HL-60 (cell line): ENCODE results near the gene CCDC85A.

Experiments
- DNase-seq, 2 experiments: peaks; one replicate each; pipeline ENCODE4 v3.0.0-alpha.2; 2010 to 2020; ENCODE audit warnings: low read depth in 1 of 2, low spot score in 1 of 2
- H3K27ac ChIP-seq: fragments of 250-450 bp; sonication (Bioruptor Pico); replicated peaks from 2 replicates; pipeline ENCODE4 v1.5.1; 2020; ENCODE audit warnings: mild to moderate bottlenecking, moderate library complexity
- H3K27me3 ChIP-seq: fragments of 250-450 bp; sonication (Bioruptor Pico); 2 replicates; pipeline ENCODE4 v1.5.1; 2021; ENCODE audit warnings: mild to moderate bottlenecking, moderate library complexity; ENCODE audit not compliant: insufficient read depth, poor library complexity, severe bottlenecking
- H3K4me3 ChIP-seq: replicated peaks from 2 replicates; pipeline ENCODE4 v1.5.1; 2011; ENCODE audit warnings: mild to moderate bottlenecking, control low read depth, low read length; ENCODE audit not compliant: insufficient read depth
- GABPA ChIP-seq: IDR thresholded peaks from 2 replicates; pipeline ENCODE4 v1.6.1; 2012; ENCODE audit warnings: low read depth
- POLR2AphosphoS5 ChIP-seq: IDR thresholded peaks from 2 replicates; pipeline ENCODE4 v1.6.1; 2012; ENCODE audit warnings: low read depth
- SPI1 ChIP-seq: IDR thresholded peaks from 2 replicates; pipeline ENCODE4 v1.6.1; 2012; ENCODE audit warnings: low read depth, mild to moderate bottlenecking, borderline replicate concordance
- TF ChIP-seq, protein P1 (sequence below): IDR thresholded peaks from 2 replicates; pipeline ENCODE4 v1.6.1; 2012; ENCODE audit warnings: low read depth; ENCODE audit not compliant: insufficient replicate concordance
- TF ChIP-seq, protein P2 (sequence below): IDR thresholded peaks from one replicate; pipeline ENCODE4 v1.5.1; 2011; ENCODE audit warnings: low read length, control low read depth, inconsistent platforms; ENCODE audit not compliant: insufficient read depth

The CCDC85A gene

DNA sequence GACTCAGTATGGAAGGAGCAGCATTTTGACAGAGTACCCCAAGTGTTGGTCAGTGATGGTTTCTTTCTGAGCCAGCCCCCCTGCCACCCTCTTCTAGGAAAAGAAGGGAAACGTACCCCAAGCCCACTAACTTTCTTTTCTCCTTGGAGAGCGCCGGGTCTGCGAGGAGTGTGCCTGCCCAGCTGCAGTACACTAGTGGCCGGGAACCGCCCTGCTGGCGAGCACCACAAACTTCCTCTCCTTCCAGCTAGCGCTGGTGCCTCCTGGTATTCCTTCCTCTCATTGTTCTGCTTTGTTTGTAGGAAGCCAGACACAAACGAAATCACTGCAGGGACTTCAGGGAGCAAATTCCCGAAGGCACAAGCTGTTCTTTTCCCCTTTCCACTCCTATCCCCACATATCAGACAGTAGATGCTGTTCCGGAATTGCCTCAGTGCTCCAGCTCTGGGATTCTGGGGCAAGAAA lies 1.8 kb downstream of the CCDC85A start:
- DNase-seq, result no peak

DNA sequence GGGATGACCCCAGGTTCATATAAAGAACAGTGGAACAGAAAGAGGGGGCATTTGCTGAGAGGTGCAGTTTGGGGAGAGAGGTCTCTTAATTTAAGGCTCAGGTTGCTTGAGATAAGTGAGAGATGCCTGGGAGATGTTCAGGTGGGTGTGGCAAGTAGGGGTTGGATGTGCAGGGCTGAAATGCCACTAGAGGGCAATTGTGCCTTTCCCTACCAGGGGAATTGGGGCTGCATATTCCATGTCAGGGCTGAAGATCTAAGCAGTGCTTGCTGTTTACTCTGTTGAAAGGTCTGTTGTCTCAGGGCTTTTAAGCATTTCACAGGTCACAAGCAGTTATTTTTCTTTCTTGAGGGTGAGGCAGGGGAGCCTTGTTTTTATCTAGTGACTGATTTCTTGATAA lies 7.8 kb downstream of the CCDC85A start:
- no peak for DNase-seq
- TF ChIP-seq SPI1, result no peak
- TF ChIP-seq, protein P1, sequence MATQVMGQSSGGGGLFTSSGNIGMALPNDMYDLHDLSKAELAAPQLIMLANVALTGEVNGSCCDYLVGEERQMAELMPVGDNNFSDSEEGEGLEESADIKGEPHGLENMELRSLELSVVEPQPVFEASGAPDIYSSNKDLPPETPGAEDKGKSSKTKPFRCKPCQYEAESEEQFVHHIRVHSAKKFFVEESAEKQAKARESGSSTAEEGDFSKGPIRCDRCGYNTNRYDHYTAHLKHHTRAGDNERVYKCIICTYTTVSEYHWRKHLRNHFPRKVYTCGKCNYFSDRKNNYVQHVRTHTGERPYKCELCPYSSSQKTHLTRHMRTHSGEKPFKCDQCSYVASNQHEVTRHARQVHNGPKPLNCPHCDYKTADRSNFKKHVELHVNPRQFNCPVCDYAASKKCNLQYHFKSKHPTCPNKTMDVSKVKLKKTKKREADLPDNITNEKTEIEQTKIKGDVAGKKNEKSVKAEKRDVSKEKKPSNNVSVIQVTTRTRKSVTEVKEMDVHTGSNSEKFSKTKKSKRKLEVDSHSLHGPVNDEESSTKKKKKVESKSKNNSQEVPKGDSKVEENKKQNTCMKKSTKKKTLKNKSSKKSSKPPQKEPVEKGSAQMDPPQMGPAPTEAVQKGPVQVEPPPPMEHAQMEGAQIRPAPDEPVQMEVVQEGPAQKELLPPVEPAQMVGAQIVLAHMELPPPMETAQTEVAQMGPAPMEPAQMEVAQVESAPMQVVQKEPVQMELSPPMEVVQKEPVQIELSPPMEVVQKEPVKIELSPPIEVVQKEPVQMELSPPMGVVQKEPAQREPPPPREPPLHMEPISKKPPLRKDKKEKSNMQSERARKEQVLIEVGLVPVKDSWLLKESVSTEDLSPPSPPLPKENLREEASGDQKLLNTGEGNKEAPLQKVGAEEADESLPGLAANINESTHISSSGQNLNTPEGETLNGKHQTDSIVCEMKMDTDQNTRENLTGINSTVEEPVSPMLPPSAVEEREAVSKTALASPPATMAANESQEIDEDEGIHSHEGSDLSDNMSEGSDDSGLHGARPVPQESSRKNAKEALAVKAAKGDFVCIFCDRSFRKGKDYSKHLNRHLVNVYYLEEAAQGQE, result no peak
- TF ChIP-seq GABPA, result no peak
- TF ChIP-seq, protein P2, sequence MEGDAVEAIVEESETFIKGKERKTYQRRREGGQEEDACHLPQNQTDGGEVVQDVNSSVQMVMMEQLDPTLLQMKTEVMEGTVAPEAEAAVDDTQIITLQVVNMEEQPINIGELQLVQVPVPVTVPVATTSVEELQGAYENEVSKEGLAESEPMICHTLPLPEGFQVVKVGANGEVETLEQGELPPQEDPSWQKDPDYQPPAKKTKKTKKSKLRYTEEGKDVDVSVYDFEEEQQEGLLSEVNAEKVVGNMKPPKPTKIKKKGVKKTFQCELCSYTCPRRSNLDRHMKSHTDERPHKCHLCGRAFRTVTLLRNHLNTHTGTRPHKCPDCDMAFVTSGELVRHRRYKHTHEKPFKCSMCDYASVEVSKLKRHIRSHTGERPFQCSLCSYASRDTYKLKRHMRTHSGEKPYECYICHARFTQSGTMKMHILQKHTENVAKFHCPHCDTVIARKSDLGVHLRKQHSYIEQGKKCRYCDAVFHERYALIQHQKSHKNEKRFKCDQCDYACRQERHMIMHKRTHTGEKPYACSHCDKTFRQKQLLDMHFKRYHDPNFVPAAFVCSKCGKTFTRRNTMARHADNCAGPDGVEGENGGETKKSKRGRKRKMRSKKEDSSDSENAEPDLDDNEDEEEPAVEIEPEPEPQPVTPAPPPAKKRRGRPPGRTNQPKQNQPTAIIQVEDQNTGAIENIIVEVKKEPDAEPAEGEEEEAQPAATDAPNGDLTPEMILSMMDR, result no peak
- TF ChIP-seq POLR2AphosphoS5, result no peak
- no peak overlapping the region for H3K4me3 ChIP-seq
- H3K27ac ChIP-seq, result no peak overlapping the region
- H3K27me3 ChIP-seq, result peaks cover 2% of the 10 kb centered on the region

More for the DNA sequence above, 1.8 kb downstream of the CCDC85A start:
- H3K4me3 ChIP-seq, result no peak overlapping the region
- no peak overlapping the region for H3K27ac ChIP-seq
- TF ChIP-seq, protein P2, result no peak
- no peak for TF ChIP-seq SPI1
- no peak for TF ChIP-seq GABPA
- TF ChIP-seq, protein P1, result no peak
- TF ChIP-seq POLR2AphosphoS5, result no peak
- H3K27me3 ChIP-seq, result peaks cover 22% of the 10 kb centered on the region

DNA sequence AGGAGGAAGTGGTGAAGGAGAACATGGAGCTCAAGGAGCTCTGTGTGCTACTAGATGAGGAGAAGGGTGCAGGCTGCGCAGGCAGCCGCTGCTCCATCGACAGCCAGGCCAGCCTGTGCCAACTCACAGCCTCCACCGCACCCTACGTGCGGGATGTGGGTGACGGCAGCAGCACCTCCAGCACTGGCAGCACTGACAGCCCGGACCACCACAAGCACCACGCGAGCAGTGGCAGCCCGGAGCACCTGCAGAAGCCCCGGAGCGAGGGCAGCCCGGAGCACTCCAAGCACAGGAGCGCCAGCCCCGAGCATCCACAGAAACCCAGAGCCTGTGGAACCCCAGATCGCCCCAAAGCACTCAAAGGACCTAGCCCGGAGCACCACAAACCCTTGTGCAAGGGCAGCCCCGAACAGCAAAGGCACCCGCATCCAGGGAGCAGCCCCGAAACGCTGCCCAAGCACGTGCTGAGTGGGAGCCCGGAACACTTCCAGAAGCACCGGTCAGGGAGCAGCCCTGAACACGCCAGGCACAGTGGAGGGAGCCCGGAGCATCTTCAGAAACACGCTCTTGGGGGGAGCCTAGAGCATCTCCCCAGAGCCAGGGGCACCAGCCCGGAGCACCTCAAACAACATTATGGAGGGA lies 9.0 kb downstream of the CCDC85A start:
- H3K27ac ChIP-seq, result no peak overlapping the region
- no peak for TF ChIP-seq POLR2AphosphoS5
- no peak for TF ChIP-seq SPI1
- TF ChIP-seq, protein P1, result no peak
- H3K27me3 ChIP-seq, result peaks cover 2% of the 10 kb centered on the region

More for the DNA sequence above, 9.0 kb downstream of the CCDC85A start:
- H3K4me3 ChIP-seq, result no peak overlapping the region
- no peak for DNase-seq
